ENCODE data around the gene HAPSTR1. TPM values are rescaled to one million over a fixed set of nuclear protein-coding genes. Genes with fewer than 3 reads are reported as not detected.
"Not testable (repeated sequence)": the region's sequence is repeated elsewhere in the genome, so short reads cannot be mapped to it uniquely, and the experiment has no call there.

Gene HAPSTR1
- 45.7 and 50.7 TPM in 2 replicates for total RNA-seq

DNA sequence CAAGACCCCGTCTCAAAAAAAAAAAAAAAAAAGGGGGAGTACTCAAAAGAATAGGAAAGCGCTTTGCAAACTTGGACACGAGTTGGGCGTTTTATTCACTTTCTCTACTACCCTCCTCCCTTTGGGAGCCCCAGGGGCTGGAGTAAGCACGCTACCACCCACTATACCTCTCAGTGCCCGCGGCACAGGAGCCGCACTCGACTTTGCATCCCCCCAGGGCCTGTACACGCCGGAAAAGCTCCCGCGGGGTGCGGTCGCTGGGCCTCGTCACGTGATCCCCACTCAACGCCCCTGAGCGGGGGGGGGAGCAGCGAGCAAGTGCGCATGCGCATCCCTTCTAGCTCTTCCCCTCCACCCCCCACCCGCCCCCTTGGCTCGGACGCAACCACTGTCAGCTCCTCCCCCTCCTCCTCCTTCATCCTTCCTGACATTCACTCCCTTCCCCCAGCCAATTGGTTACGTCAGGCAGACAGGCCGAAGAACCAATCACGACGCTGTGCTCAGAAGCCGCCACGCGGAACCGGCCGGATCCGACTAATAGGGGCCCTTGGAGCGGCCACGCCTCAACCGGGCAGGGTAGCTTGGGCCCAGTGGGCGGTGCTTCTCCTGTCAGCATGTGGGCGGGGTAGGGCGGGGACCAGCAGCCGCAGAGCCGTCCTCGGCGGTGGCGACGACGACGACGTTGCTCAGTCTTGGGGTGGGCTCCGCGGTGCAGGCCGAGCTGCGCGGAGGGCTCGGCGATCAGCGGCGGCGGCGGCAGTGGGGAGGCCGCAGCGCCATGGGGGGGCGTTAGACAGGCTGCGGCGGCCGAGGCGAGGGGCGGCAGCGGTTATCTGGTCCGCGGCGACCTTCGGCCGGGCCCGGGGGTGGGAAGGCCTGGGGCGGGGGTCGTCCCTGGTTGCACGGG is at the start of gene HAPSTR1:
HAPSTR1 (plus strand) TSS at position 685 of the 907 bp plus-strand sequence. CDS start 401 bp downstream, outside the sequence.
- DNase-seq (ENCODE audit: low read depth in 2 of 2) = peak; percentile 100

- no peak for DNase-seq (ENCODE audit: low read depth in 2 of 2)
These were observed 48.9 kb upstream of the HAPSTR1 start for GRCh38 chr16:9042533-9042932.

DNA sequence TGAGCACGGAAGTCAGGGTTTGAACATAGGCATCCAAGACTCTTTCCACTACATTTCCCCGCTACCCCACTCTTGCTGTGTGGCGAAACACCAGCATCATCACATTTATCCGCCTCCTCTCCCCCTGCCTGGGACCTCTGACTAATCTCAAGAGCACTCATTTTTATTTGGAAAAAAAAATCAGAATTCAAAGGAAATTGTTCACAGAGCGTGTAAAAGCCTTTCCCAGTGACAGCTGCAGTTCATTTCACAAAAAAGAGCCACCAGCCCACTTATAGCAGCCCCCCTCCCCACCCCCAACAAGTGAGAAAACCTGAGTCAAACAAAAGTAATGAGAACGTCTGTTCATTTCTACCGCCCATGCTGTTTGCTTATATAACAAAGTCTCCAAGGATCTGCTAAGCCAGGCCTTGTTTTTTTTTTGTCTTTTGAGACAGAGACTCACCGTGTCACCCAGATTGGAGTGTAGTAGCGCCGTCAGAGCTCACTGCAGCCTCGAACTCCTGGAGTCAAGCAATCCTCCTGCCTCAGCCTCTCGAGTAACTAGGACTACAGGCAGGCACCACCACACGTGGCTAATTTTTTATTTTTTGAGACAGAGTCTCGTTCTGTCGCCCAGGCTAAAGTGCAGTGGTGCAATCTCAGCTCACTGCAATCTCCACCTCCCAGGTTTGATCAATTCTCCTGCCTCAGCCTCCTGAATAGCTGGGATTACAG is 48.3 kb upstream of the HAPSTR1 start:
- DNase-seq (ENCODE audit: low read depth in 2 of 2) = no peak

- not testable (repeated sequence) for DNase-seq (ENCODE audit: low read depth in 2 of 2)
These were observed 45.9 kb upstream of the HAPSTR1 start for GRCh38 chr16:9045562-9045961.

- DNase-seq (ENCODE audit: low read depth in 2 of 2) = no peak
These were observed 44.8 kb upstream of the HAPSTR1 start for GRCh38 chr16:9046667-9047055.

DNA sequence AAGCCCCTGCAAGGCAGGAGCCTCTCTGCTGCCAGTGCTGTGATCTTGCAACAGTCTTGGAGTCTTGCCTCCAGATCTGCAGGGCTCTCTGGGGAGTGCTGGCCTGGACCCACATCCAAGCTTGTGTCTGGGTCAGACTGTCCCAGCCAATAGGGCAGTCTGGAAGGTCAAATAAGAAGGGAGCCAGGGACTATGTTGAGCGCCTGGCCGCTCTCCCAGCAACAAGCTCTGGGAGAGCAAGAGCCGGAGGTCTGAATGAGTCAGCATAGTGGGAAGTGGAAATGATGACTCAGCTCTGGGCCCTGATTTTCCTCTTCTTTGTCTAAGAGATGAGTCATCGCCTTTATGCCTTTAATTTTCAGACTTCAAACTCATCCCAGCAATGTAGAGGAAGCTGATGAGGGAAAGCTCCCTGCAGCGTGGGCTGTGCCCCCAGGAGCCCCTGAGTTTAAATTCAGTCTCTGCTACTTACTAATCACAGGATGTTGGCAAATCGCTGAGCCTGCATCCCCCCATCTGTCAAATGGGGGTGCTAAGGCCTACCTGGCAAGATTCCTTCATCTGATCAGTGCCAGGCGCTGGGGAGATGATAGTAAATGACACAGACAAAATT is 43.6 kb upstream of the HAPSTR1 start:
- peak; percentile 93 to 99 for DNase-seq (ENCODE audit: low read depth in 2 of 2)

DNA sequence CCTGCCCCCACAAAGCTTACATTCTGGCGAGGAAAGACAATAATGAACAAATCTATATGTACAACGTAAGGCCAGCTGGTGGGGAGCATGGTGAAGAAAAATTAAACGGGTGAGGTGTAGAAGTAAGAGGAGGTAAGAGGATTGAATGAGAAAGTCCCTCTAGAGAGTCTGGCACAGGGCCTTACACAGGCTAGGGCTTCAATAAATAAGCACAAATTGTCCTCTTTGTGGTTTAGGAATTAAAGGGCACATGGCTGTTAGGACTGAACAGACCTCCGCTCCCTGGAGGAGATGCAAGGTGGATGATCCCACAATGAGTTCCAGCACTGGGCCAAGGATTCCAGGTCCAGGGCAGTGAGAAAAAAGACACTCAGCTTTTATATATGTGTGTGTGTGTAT is 43.1 kb upstream of the HAPSTR1 start:
- DNase-seq (ENCODE audit: low read depth in 2 of 2) = no peak

DNA sequence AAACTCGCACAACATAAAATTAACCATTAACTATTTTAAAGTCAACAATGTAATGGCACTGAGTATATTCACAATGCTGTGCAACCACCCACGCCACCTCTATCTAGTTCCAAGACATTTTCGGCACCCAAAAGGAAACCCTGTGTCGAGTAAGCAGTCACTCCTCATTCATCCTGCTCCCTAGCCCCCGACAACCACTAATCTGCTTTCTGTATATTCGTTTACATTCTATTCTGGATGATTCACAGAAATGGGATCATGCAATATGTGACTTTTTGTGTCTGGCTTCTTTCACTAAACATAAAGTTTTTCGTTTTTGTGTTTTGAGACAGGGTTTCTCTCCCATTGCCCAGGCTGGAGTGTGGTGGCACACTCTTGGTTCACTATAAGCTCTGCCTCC is 42.2 kb upstream of the HAPSTR1 start:
- DNase-seq (ENCODE audit: low read depth in 2 of 2) = no peak

GRCh38 chr16:9050102-9050830 is 41.2 kb upstream of the HAPSTR1 start:
- peak in 1 of 2 donors; percentile 31 for DNase-seq (ENCODE audit: low read depth in 2 of 2)

- DNase-seq (ENCODE audit: low read depth in 2 of 2) = peak; percentile 5 to 63
These were observed 38.3 kb upstream of the HAPSTR1 start for GRCh38 chr16:9053006-9053601.

- DNase-seq (ENCODE audit: low read depth in 2 of 2) = no peak
These were observed 37.0 kb upstream of the HAPSTR1 start for GRCh38 chr16:9054460-9054859.

- no peak for DNase-seq (ENCODE audit: low read depth in 2 of 2)
These were observed 36.3 kb upstream of the HAPSTR1 start for GRCh38 chr16:9055115-9055514.

DNA sequence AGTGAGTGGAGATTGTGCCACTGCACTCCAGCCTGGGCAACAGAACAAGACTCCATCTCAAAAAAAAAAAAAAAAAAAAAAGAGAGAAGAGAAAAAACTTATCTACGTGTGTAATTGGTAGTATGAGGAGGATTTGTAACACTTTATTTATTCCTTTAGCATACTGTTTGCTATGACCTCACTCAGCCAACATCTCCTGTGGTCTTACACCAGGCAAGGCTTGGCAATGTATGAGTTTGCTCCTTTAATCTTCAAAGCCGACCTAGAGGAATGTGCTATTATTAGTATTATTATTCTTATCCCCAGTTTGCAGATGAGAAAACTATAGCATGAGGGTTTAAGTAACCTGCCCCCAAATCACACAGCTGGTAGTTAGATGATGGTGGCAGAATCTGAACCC is 35.8 kb upstream of the HAPSTR1 start:
- no peak for DNase-seq (ENCODE audit: low read depth in 2 of 2)

- DNase-seq (ENCODE audit: low read depth in 2 of 2) = no peak
These were observed 35.4 kb upstream of the HAPSTR1 start for GRCh38 chr16:9056061-9056460.

DNA sequence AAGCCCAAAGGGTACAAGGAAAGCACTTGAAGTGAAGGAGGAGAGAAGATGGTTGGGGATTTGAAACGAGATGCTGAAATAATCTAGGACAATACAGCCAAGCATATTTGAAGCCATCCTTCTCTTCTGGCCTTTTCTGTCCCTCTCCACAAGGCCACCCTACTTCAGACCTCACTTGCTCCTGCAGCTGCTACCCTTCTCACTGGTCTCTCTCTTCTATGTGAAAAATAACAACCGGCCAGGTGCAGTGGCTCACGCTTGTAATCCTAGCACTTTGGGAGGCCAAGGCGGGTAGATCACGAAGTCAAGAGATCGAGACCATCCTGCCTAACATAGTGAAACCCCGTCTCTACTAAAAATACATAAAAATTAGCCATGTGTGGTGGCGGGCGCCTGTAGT is 33.2 kb upstream of the HAPSTR1 start:
- no peak for DNase-seq (ENCODE audit: low read depth in 2 of 2)

DNA sequence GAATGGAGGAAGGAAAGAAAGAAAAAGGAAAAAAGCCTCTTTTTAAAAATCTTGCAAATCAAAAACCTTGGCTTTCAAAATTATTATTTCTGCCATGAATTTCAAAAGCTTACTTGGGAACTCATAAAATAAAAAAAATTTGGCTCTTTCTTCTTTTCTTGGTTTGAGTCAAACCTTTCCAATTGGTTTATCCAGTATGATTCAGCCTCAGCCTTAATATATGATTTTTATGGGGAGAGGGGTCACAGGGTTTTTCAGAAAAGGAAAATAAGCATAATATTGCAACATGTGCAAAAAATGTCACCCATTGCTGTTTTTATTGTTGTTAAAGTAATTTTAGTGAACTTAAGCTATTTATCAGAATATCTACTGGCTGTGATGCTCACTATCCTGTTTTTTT is 31.2 kb upstream of the HAPSTR1 start:
- DNase-seq (ENCODE audit: low read depth in 2 of 2) = no peak

DNA sequence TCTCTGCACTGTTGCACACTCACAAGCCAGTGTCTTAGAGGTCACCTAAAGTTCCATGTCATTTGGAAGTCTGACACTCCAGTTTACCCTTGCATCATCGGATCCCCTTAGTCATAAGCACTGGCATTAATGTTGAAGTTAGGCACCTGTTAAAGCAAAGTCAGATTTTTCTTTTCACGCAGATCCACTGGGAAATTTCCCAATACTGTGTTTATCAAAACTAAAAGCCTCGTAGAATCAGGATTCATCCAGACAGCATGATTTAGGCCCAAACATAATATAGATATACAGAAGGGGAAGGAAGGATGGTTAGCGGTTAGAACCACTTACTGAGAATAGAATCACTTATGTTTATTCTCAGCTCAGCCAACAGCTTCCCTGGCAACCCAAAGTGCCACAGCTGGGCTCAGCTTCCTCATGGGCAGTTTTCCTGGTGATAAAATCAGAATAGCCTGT is 30.1 kb upstream of the HAPSTR1 start:
- DNase-seq (ENCODE audit: low read depth in 2 of 2) = no peak

DNA sequence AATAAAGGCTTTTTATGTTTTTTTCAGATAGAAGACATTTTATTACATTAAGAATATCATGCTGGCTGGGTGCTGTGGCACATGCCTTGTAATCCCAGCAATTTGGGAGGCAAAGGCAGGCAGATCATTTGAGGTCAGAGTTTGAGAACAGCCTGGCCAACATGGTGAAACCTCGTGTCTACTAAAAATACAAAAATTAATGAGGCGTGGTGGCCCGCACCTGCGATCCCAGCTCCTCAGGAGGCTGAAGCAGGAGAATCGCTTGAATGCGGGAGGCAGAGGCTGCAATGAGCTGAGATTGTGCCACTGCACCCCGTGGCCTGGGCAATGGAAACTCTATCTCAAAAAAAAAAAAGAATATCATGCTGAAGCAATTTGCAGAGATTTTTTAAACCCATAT is 29.1 kb upstream of the HAPSTR1 start:
- DNase-seq (ENCODE audit: low read depth in 2 of 2) = no peak

DNA sequence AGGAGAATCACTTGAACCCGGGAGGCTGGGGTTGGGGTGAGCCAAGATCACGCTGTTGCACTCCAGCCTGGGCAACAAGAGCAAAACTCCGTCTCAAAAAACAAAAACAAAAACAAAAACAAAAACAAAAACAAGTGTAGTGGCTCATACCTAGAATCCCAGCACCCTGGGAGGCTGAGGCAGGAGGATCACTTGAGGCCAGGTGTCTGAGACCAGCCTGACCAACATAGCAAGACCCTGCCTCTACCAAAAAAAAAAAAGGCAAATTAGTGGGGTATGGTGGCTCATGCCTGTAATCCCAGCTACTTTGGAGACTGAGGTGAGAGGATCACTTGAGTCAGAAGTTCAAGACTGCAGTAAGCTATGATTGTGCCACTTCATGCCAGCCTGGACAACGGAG is 26.4 kb upstream of the HAPSTR1 start:
- DNase-seq (ENCODE audit: low read depth in 2 of 2) = no peak

DNA sequence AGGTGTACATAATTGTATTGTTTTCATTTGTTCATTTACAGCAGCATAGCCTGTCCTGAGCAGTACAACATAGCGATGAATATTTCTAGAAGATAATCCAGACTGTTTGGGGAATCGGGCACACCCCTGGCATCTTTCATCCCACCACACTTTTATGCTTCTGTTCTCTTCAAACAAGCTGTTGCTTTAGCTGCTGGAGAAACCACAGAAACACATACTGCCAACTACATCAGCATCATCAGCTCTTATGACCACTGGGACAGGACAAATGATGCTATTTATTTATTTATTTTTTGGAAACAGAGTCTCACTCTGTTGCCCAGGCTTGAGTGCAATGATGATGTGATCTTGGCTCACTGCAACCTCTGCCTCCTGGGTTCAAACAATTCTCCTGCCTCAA is 22.6 kb upstream of the HAPSTR1 start:
- DNase-seq (ENCODE audit: low read depth in 2 of 2) = no peak

GRCh38 chr16:9070254-9070653 is 21.2 kb upstream of the HAPSTR1 start:
- DNase-seq (ENCODE audit: low read depth in 2 of 2) = no peak

All from dermis microvascular lymphatic vessel endothelial cell (primary cell).